ENCODE data around the gene COL4A3.

The COL4A3 gene

DNA sequence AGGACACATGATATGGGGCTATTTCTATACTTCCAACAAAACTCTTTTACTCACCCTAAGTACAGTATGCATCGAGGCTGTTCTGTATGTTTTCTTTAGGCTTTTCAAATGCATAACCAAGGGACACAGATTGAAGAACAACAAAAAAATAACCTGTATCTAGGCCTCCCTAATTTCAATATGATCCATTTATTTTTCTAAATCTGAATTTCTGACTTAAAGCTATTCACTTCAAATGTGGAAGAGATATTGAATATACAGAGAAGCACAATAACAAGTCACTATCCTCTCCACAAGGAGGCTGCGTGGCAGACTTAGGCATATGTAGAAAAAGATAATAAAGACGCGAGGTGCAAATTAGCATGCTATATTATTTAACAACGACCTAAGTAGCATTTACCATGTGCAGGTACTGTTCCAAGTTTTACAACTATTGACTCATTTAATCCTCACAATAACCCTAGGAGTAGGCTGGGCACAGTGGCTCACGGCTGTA is 121.4 kb downstream of the COL4A3 start:
- TF ChIP-seq, protein P1, sequence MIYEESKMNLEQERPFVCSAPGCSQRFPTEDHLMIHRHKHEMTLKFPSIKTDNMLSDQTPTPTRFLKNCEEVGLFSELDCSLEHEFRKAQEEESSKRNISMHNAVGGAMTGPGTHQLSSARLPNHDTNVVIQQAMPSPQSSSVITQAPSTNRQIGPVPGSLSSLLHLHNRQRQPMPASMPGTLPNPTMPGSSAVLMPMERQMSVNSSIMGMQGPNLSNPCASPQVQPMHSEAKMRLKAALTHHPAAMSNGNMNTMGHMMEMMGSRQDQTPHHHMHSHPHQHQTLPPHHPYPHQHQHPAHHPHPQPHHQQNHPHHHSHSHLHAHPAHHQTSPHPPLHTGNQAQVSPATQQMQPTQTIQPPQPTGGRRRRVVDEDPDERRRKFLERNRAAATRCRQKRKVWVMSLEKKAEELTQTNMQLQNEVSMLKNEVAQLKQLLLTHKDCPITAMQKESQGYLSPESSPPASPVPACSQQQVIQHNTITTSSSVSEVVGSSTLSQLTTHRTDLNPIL (CRISPR knock-in tag; IDR thresholded peaks at IDR 0.05; ENCODE audit: low read depth): no peak
- no peak for TF ChIP-seq ARNTL (CRISPR knock-in tag; IDR thresholded peaks at IDR 0.05; ENCODE audit: borderline replicate concordance, low read depth)
- TF ChIP-seq, protein P2, sequence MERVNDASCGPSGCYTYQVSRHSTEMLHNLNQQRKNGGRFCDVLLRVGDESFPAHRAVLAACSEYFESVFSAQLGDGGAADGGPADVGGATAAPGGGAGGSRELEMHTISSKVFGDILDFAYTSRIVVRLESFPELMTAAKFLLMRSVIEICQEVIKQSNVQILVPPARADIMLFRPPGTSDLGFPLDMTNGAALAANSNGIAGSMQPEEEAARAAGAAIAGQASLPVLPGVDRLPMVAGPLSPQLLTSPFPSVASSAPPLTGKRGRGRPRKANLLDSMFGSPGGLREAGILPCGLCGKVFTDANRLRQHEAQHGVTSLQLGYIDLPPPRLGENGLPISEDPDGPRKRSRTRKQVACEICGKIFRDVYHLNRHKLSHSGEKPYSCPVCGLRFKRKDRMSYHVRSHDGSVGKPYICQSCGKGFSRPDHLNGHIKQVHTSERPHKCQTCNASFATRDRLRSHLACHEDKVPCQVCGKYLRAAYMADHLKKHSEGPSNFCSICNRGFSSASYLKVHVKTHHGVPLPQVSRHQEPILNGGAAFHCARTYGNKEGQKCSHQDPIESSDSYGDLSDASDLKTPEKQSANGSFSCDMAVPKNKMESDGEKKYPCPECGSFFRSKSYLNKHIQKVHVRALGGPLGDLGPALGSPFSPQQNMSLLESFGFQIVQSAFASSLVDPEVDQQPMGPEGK (CRISPR knock-in tag; IDR thresholded peaks at IDR 0.05; ENCODE audit: borderline replicate concordance): no peak
- TF ChIP-seq ZNF565 (CRISPR knock-in tag; conservative IDR thresholded peaks at IDR 0.05; ENCODE audit: low read depth): no peak
- no peak for TF ChIP-seq ZNF8 (CRISPR knock-in tag; IDR thresholded peaks at IDR 0.05)
- no peak for ATAC-seq

GRCh38 chr2:227287771-227288170 is 123.3 kb downstream of the COL4A3 start:
- TF ChIP-seq ZFP3 (CRISPR knock-in tag; IDR thresholded peaks at IDR 0.05) (no peak), ZFP30 (CRISPR knock-in tag; IDR thresholded peaks at IDR 0.05) (no peak), ZNF565 (CRISPR knock-in tag; conservative IDR thresholded peaks at IDR 0.05; ENCODE audit: low read depth) (no peak), ESRRG (CRISPR knock-in tag; IDR thresholded peaks at IDR 0.05) (no peak), PPARA (CRISPR knock-in tag; IDR thresholded peaks at IDR 0.05; ENCODE audit: borderline replicate concordance) (no peak), TOX (CRISPR knock-in tag; IDR thresholded peaks at IDR 0.05; ENCODE audit: borderline replicate concordance) (no peak), RARB (CRISPR knock-in tag; IDR thresholded peaks at IDR 0.05) (no peak), ISL1 (CRISPR knock-in tag; IDR thresholded peaks at IDR 0.05) (no peak), CSRNP3 (CRISPR knock-in tag; IDR thresholded peaks at IDR 0.05) (no peak)
- TF ChIP-seq, protein P3, sequence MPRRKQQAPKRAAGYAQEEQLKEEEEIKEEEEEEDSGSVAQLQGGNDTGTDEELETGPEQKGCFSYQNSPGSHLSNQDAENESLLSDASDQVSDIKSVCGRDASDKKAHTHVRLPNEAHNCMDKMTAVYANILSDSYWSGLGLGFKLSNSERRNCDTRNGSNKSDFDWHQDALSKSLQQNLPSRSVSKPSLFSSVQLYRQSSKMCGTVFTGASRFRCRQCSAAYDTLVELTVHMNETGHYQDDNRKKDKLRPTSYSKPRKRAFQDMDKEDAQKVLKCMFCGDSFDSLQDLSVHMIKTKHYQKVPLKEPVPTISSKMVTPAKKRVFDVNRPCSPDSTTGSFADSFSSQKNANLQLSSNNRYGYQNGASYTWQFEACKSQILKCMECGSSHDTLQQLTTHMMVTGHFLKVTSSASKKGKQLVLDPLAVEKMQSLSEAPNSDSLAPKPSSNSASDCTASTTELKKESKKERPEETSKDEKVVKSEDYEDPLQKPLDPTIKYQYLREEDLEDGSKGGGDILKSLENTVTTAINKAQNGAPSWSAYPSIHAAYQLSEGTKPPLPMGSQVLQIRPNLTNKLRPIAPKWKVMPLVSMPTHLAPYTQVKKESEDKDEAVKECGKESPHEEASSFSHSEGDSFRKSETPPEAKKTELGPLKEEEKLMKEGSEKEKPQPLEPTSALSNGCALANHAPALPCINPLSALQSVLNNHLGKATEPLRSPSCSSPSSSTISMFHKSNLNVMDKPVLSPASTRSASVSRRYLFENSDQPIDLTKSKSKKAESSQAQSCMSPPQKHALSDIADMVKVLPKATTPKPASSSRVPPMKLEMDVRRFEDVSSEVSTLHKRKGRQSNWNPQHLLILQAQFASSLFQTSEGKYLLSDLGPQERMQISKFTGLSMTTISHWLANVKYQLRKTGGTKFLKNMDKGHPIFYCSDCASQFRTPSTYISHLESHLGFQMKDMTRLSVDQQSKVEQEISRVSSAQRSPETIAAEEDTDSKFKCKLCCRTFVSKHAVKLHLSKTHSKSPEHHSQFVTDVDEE (CRISPR knock-in tag; IDR thresholded peaks at IDR 0.05): no peak
- TF ChIP-seq, protein P4, sequence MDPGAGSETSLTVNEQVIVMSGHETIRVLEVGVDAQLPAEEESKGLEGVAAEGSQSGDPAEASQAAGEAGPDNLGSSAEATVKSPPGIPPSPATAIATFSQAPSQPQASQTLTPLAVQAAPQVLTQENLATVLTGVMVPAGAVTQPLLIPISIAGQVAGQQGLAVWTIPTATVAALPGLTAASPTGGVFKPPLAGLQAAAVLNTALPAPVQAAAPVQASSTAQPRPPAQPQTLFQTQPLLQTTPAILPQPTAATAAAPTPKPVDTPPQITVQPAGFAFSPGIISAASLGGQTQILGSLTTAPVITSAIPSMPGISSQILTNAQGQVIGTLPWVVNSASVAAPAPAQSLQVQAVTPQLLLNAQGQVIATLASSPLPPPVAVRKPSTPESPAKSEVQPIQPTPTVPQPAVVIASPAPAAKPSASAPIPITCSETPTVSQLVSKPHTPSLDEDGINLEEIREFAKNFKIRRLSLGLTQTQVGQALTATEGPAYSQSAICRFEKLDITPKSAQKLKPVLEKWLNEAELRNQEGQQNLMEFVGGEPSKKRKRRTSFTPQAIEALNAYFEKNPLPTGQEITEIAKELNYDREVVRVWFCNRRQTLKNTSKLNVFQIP (CRISPR knock-in tag; IDR thresholded peaks at IDR 0.05; ENCODE audit: borderline replicate concordance, low read depth): no peak
- TF ChIP-seq, protein P2 (CRISPR knock-in tag; IDR thresholded peaks at IDR 0.05; ENCODE audit: borderline replicate concordance): no peak
- no peak for ATAC-seq

- ATAC-seq: no peak
- TF ChIP-seq OSR1 (CRISPR knock-in tag; IDR thresholded peaks at IDR 0.05) (no peak), GLIS3 (CRISPR knock-in tag; IDR thresholded peaks at IDR 0.05) (no peak), ESRRG (CRISPR knock-in tag; IDR thresholded peaks at IDR 0.05) (no peak), ZFP30 (CRISPR knock-in tag; IDR thresholded peaks at IDR 0.05) (no peak), PPARA (CRISPR knock-in tag; IDR thresholded peaks at IDR 0.05; ENCODE audit: borderline replicate concordance) (no peak), CSRNP3 (CRISPR knock-in tag; IDR thresholded peaks at IDR 0.05) (no peak), ZC3H10 (CRISPR knock-in tag; IDR thresholded peaks at IDR 0.05) (no peak), ARNTL (CRISPR knock-in tag; IDR thresholded peaks at IDR 0.05; ENCODE audit: borderline replicate concordance, low read depth) (no peak), BACH2 (CRISPR knock-in tag; IDR thresholded peaks at IDR 0.05; ENCODE audit: borderline replicate concordance) (no peak), SNAI2 (CRISPR knock-in tag; IDR thresholded peaks at IDR 0.05) (no peak), RARB (CRISPR knock-in tag; IDR thresholded peaks at IDR 0.05) (no peak)
- TF ChIP-seq, protein P4 (CRISPR knock-in tag; IDR thresholded peaks at IDR 0.05; ENCODE audit: borderline replicate concordance, low read depth): no peak
- TF ChIP-seq, protein P1 (CRISPR knock-in tag; IDR thresholded peaks at IDR 0.05; ENCODE audit: low read depth): no peak
Measured at GRCh38 chr2:227292314-227292713, 127.9 kb downstream of the COL4A3 start.

All from SK-N-SH treated with all-trans-retinoic acid at 6 μM for 48 hours (cell line).